HepG2 (cell line): ENCODE measurements around the gene PAM16. TPM values are rescaled to one million over a fixed set of nuclear protein-coding genes. Genes with fewer than 3 reads are reported as not detected.

ENCODE experiments used
- ASH2L ChIP-seq: fragments of 300-600, 200-600 bp; sonication (generic); IDR thresholded peaks from 2 replicates; pipeline ENCODE4 v1.7.0; 2017; ENCODE audit warnings: low read depth, mild to moderate bottlenecking, moderate library complexity, mixed read lengths, low read length; ENCODE audit not compliant: insufficient read length
- CCAR2 ChIP-seq: fragments of 200-400 bp; formaldehyde crosslinking; optimal IDR thresholded peaks from 2 replicates; pipeline ENCODE3; 2018; ENCODE audit warnings: low read depth, mild to moderate bottlenecking, low read length, moderate library complexity
- GTF2F1 ChIP-seq: fragments of 150-350 bp; IDR thresholded peaks from 2 replicates; pipeline ENCODE4 v1.6.1; 2014; ENCODE audit warnings: low read length
- HES4 ChIP-seq: sonication (generic); formaldehyde crosslinking; IDR thresholded peaks from 2 replicates; pipeline ENCODE4 v1.9.0; 2021; ENCODE audit warnings: mild to moderate bottlenecking, missing genetic modification reagents, borderline replicate concordance
- NR2C2 ChIP-seq: sonication (generic); formaldehyde crosslinking; IDR thresholded peaks from 2 replicates; pipeline ENCODE4 v1.4.0; 2020; ENCODE audit warnings: missing genetic modification reagents, mild to moderate bottlenecking, moderate library complexity, borderline replicate concordance
- PCBP2 ChIP-seq: fragments of 200-400 bp; formaldehyde crosslinking; optimal IDR thresholded peaks from 2 replicates; pipeline ENCODE3; 2018; ENCODE audit warnings: low read length, low read depth; ENCODE audit not compliant: poor library complexity, severe bottlenecking
- SALL2 ChIP-seq: sonication (generic); formaldehyde crosslinking; IDR thresholded peaks from 2 replicates; pipeline ENCODE4 v1.8.1; 2023; ENCODE audit warnings: mild to moderate bottlenecking, missing genetic modification reagents, inconsistent platforms
- SMAD1 ChIP-seq: sonication (generic); formaldehyde crosslinking; IDR thresholded peaks from 2 replicates; pipeline ENCODE4 v1.4.0; 2020; ENCODE audit warnings: missing genetic modification reagents, low read depth, mild to moderate bottlenecking, borderline replicate concordance
- SRSF1 ChIP-seq: fragments of 200-400 bp; formaldehyde crosslinking; optimal IDR thresholded peaks from 2 replicates; pipeline ENCODE3; 2017; ENCODE audit warnings: mild to moderate bottlenecking, low read depth, low read length, moderate library complexity
- ZBTB7B ChIP-seq: sonication (generic); formaldehyde crosslinking; IDR thresholded peaks from 2 replicates; pipeline ENCODE4 v1.4.0; 2020; ENCODE audit warnings: missing genetic modification reagents
- ZNF724P ChIP-seq: sonication (generic); formaldehyde crosslinking; IDR thresholded peaks from 2 replicates; pipeline ENCODE4 v1.8.0; 2022; ENCODE audit warnings: missing genetic modification reagents, borderline replicate concordance
- ZNF761 ChIP-seq: sonication (generic); formaldehyde crosslinking; conservative IDR thresholded peaks from 2 replicates; pipeline ENCODE4 v1.4.0; 2020; ENCODE audit warnings: mild to moderate bottlenecking, missing genetic modification reagents
- ZSCAN21 ChIP-seq: sonication (generic); formaldehyde crosslinking; IDR thresholded peaks from 2 replicates; pipeline ENCODE4 v1.8.0; 2022; ENCODE audit warnings: mild to moderate bottlenecking, missing genetic modification reagents, moderate library complexity, borderline replicate concordance
- polyA plus RNA-seq, 8 experiments: library from polyadenylated mRNA; depleted of rRNA in 3 of 8; stranded (reverse) in 7 of 8; unstranded in 1 of 8; fragments of >200 nt; fragmentation: Illumina TruSeq in 4 of 8; extraction: Trizol in 4 of 8; gene quantifications; 2 replicates each; pipeline versions ENCODE4 v1.2.1 to v1.2.3, GENCODE V29; 2011 to 2016; ENCODE audit warnings: low read depth in 4 of 8, missing spikeins in 1 of 8, mixed read lengths in 1 of 8; ENCODE audit not compliant: insufficient read depth in 1 of 8
- total RNA-seq, 5 experiments: library from RNA; depleted of rRNA; stranded (reverse); fragments of >200 nt; fragmentation: Illumina TruSeq; extraction: Trizol; gene quantifications; 2 replicates each; pipeline ENCODE4 v1.2.3, GENCODE V29; 2016; ENCODE audit warnings: low read depth in 1 of 5
- TF ChIP-seq, protein P1 (sequence below): sonication (generic); formaldehyde crosslinking; IDR thresholded peaks from 2 replicates; pipeline ENCODE4 v1.5.1; 2020; ENCODE audit warnings: mild to moderate bottlenecking, missing genetic modification reagents, moderate library complexity
- TF ChIP-seq, protein P2 (sequence below): sonication (generic); formaldehyde crosslinking; IDR thresholded peaks from 2 replicates; pipeline ENCODE4 v1.8.1; 2023; ENCODE audit warnings: missing genetic modification reagents, mild to moderate bottlenecking, borderline replicate concordance
- TF ChIP-seq, protein P3 (sequence below): sonication (generic); formaldehyde crosslinking; IDR thresholded peaks from 2 replicates; pipeline ENCODE4 v1.5.0; 2020; ENCODE audit warnings: missing genetic modification reagents, mild to moderate bottlenecking, borderline replicate concordance
- TF ChIP-seq, protein P4 (sequence below): sonication (generic); formaldehyde crosslinking; conservative IDR thresholded peaks from 2 replicates; pipeline ENCODE4 v1.4.0; 2020; ENCODE audit warnings: missing genetic modification reagents
- TF ChIP-seq, protein P5 (sequence below): IDR thresholded peaks from 2 replicates; pipeline ENCODE4 v1.6.1; 2016; ENCODE audit warnings: mild to moderate bottlenecking, missing biosample characterization, missing genetic modification reagents
- TF ChIP-seq, protein P6 (sequence below): sonication (generic); formaldehyde crosslinking; IDR thresholded peaks from 2 replicates; pipeline ENCODE4 v1.8.0; 2022; ENCODE audit warnings: mild to moderate bottlenecking, missing genetic modification reagents

Gene PAM16
- total and polyA plus RNA-seq, 2 of the 13 experiments (the other 11 are each of a cell fraction or from before 2014, with no cell fraction given) = 51.5 to 51.8 TPM

DNA sequence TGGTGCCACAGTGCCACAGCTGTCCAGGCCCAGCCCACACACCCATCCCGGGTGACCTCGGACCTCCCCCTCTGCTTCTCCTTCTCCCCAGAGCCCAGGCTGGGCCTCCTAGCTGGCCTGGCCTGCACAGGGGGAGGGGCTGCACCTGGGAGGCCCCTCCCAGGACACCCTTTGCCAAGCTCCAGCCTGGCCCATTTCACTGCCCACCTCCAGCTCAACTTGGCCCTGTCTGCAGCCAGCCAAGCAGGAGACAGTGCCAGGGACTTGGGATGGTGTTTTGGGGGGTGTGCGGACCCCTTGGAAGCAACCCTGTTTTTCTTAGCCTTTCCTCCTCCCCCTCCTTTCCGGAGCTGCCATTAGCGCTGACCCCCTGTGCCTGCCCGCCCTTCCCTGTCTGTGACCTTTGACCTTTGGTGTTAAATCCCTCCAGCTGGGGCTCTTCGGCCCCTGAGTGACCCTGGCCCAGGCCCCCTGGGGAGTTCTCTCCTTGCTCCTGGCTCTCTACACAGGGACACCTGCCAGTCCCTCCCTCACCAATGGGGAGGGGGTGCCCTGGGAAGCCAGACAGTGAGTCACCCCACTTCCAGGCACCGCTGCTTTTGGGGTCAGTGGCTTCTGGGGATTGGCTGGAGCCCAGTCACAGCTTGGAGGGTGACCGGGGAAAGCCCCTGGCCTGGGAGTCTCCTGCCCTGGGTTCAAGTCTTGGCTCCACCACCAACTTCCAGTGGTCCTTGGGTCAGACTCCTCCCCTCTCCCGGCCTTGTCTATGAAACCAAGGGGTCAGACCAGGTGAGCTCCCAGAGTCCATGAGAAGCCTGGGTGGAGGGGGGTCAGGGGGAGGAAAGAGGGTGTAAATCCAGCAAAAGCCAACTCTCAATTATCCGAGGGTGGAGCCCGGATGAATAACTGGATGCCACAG lies 33.3 kb downstream of the PAM16 start (continued):
- TF ChIP-seq, protein P1, sequence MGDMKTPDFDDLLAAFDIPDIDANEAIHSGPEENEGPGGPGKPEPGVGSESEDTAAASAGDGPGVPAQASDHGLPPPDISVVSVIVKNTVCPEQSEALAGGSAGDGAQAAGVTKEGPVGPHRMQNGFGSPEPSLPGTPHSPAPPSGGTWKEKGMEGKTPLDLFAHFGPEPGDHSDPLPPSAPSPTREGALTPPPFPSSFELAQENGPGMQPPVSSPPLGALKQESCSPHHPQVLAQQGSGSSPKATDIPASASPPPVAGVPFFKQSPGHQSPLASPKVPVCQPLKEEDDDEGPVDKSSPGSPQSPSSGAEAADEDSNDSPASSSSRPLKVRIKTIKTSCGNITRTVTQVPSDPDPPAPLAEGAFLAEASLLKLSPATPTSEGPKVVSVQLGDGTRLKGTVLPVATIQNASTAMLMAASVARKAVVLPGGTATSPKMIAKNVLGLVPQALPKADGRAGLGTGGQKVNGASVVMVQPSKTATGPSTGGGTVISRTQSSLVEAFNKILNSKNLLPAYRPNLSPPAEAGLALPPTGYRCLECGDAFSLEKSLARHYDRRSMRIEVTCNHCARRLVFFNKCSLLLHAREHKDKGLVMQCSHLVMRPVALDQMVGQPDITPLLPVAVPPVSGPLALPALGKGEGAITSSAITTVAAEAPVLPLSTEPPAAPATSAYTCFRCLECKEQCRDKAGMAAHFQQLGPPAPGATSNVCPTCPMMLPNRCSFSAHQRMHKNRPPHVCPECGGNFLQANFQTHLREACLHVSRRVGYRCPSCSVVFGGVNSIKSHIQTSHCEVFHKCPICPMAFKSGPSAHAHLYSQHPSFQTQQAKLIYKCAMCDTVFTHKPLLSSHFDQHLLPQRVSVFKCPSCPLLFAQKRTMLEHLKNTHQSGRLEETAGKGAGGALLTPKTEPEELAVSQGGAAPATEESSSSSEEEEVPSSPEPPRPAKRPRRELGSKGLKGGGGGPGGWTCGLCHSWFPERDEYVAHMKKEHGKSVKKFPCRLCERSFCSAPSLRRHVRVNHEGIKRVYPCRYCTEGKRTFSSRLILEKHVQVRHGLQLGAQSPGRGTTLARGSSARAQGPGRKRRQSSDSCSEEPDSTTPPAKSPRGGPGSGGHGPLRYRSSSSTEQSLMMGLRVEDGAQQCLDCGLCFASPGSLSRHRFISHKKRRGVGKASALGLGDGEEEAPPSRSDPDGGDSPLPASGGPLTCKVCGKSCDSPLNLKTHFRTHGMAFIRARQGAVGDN = 0 out of 2 replicates have a peak, but pooled peaks have one; percentile 4
- no peak for TF ChIP-seq HES4 (CRISPR knock-in tag)
- no peak for TF ChIP-seq PCBP2
- TF ChIP-seq ZNF761 (CRISPR knock-in tag) = no peak
- TF ChIP-seq, protein P2, sequence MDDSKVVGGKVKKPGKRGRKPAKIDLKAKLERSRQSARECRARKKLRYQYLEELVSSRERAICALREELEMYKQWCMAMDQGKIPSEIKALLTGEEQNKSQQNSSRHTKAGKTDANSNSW (CRISPR knock-in tag) = no peak
- TF ChIP-seq, protein P3, sequence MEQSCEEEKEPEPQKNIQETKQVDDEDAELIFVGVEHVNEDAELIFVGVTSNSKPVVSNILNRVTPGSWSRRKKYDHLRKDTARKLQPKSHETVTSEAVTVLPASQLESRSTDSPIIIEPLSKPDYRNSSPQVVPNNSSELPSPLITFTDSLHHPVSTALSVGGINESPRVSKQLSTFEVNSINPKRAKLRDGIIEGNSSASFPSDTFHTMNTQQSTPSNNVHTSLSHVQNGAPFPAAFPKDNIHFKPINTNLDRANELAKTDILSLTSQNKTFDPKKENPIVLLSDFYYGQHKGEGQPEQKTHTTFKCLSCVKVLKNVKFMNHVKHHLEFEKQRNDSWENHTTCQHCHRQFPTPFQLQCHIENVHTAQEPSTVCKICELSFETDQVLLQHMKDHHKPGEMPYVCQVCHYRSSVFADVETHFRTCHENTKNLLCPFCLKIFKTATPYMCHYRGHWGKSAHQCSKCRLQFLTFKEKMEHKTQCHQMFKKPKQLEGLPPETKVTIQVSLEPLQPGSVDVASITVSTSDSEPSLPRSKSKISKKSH (CRISPR knock-in tag) = no peak
- TF ChIP-seq ASH2L = no peak
- no peak for TF ChIP-seq GTF2F1
- TF ChIP-seq, protein P4, sequence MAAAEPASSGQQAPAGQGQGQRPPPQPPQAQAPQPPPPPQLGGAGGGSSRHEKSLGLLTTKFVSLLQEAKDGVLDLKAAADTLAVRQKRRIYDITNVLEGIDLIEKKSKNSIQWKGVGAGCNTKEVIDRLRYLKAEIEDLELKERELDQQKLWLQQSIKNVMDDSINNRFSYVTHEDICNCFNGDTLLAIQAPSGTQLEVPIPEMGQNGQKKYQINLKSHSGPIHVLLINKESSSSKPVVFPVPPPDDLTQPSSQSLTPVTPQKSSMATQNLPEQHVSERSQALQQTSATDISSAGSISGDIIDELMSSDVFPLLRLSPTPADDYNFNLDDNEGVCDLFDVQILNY (CRISPR knock-in tag) = no peak
- no peak for TF ChIP-seq ZSCAN21
- TF ChIP-seq, protein P5, sequence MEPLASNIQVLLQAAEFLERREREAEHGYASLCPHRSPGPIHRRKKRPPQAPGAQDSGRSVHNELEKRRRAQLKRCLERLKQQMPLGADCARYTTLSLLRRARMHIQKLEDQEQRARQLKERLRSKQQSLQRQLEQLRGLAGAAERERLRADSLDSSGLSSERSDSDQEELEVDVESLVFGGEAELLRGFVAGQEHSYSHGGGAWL (CRISPR knock-in tag) = no peak
- peak; percentile 57 for TF ChIP-seq SRSF1
- TF ChIP-seq NR2C2 (CRISPR knock-in tag) = peak; percentile 85
- no peak for TF ChIP-seq CCAR2
- no peak for TF ChIP-seq SMAD1 (CRISPR knock-in tag)
- TF ChIP-seq ZNF724P = no peak
- no peak for TF ChIP-seq SALL2 (CRISPR knock-in tag)
- 0 out of 2 replicates have a peak, but pooled peaks have one; percentile 33 for TF ChIP-seq ZBTB7B
- TF ChIP-seq, protein P6, sequence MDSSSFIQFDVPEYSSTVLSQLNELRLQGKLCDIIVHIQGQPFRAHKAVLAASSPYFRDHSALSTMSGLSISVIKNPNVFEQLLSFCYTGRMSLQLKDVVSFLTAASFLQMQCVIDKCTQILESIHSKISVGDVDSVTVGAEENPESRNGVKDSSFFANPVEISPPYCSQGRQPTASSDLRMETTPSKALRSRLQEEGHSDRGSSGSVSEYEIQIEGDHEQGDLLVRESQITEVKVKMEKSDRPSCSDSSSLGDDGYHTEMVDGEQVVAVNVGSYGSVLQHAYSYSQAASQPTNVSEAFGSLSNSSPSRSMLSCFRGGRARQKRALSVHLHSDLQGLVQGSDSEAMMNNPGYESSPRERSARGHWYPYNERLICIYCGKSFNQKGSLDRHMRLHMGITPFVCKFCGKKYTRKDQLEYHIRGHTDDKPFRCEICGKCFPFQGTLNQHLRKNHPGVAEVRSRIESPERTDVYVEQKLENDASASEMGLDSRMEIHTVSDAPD (CRISPR knock-in tag) = no peak
